ENCODE measurements around the gene SLC9A3.

The SLC9A3 gene

DNA sequence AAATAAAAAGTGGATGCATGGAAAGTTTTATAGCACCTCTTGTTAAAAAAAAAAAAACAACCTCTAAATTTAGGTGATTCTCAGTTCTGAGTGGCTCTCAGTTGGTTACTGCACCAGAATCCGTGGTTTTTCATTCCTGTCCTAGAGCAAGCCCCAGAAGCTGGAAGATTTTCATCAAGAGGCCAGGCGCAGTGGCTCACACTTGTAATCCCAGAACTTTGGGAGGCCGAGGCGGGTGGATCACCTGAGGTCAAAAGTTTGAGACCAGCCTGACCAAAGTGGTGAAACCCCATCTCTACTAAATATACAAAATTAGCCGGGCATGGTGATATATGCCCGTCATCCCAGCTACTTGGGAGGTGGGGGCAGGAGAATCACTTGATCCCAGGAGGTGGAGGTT is 27.2 kb upstream of the SLC9A3 start:
- TF ChIP-seq, protein P1, sequence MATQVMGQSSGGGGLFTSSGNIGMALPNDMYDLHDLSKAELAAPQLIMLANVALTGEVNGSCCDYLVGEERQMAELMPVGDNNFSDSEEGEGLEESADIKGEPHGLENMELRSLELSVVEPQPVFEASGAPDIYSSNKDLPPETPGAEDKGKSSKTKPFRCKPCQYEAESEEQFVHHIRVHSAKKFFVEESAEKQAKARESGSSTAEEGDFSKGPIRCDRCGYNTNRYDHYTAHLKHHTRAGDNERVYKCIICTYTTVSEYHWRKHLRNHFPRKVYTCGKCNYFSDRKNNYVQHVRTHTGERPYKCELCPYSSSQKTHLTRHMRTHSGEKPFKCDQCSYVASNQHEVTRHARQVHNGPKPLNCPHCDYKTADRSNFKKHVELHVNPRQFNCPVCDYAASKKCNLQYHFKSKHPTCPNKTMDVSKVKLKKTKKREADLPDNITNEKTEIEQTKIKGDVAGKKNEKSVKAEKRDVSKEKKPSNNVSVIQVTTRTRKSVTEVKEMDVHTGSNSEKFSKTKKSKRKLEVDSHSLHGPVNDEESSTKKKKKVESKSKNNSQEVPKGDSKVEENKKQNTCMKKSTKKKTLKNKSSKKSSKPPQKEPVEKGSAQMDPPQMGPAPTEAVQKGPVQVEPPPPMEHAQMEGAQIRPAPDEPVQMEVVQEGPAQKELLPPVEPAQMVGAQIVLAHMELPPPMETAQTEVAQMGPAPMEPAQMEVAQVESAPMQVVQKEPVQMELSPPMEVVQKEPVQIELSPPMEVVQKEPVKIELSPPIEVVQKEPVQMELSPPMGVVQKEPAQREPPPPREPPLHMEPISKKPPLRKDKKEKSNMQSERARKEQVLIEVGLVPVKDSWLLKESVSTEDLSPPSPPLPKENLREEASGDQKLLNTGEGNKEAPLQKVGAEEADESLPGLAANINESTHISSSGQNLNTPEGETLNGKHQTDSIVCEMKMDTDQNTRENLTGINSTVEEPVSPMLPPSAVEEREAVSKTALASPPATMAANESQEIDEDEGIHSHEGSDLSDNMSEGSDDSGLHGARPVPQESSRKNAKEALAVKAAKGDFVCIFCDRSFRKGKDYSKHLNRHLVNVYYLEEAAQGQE (IDR thresholded peaks at IDR 0.05; ENCODE audit: low read depth): no peak

DNA sequence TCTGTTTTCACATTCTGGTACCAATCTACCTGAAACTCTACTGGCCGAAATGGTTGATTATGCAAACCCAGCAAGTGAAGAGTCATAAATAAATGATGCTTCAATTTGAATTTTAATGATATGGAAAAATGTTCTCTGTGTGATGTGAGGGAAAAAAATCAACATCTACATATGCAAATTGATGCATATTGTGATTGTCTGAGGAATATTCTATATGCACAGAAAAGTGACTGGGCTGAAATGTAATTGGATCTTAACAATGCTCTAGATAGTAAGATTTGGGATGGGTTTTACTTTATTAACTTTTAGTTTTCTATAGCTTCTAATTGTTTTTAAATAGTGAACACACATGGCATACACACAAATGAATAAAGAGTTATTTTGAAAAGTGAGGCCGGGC is 25.0 kb upstream of the SLC9A3 start:
- TF ChIP-seq NFIC (IDR thresholded peaks at IDR 0.05) (no peak), TEAD4 (IDR thresholded peaks at IDR 0.05) (no peak), EP300 (IDR thresholded peaks at IDR 0.05; ENCODE audit: borderline replicate concordance) (no peak), TCF12 (IDR thresholded peaks at IDR 0.05; ENCODE audit: low read depth) (no peak), FOXM1 (IDR thresholded peaks at IDR 0.05; ENCODE audit: borderline replicate concordance, low read depth) (no peak), ZBTB7A (IDR thresholded peaks at IDR 0.05; ENCODE audit: low read depth) (no peak), RAD21 (IDR thresholded peaks at IDR 0.05; ENCODE audit: low read depth) (no peak), EGR1 (IDR thresholded peaks at IDR 0.05) (no peak)
- TF ChIP-seq, protein P1 (IDR thresholded peaks at IDR 0.05; ENCODE audit: low read depth): no peak

DNA sequence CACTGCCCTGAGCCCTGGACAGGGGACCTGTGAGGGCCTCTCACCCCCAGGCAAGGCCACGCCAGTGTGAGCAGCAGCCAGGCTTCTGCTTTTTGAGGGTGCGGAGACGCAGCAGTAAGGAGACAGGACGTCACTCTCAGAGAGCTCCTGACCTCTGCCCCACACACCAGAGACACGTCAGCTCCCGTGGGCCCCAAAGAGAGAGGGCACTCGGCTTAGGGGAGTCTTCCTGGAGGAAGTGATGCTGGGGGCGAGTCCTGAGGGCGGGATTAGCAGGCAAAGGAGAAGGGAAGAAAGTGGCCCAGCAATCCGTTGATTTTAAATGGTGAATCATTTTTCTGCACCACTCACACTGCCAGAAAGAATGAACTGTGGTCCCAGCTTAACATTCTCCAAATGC is 24.0 kb upstream of the SLC9A3 start:
- no peak for TF ChIP-seq FOXM1 (IDR thresholded peaks at IDR 0.05; ENCODE audit: borderline replicate concordance, low read depth)
- TF ChIP-seq YY1 (IDR thresholded peaks at IDR 0.05; ENCODE audit: low read depth): no peak
- TF ChIP-seq NFIC (IDR thresholded peaks at IDR 0.05): no peak
- TF ChIP-seq EGR1 (IDR thresholded peaks at IDR 0.05): no peak
- TF ChIP-seq TCF12 (IDR thresholded peaks at IDR 0.05; ENCODE audit: low read depth): no peak
- no peak for TF ChIP-seq CREB1 (IDR thresholded peaks at IDR 0.05; ENCODE audit: low read depth)
- TF ChIP-seq ZBTB7A (IDR thresholded peaks at IDR 0.05; ENCODE audit: low read depth): no peak
- no peak for TF ChIP-seq RAD21 (IDR thresholded peaks at IDR 0.05; ENCODE audit: low read depth)
- TF ChIP-seq EP300 (IDR thresholded peaks at IDR 0.05; ENCODE audit: borderline replicate concordance): no peak

DNA sequence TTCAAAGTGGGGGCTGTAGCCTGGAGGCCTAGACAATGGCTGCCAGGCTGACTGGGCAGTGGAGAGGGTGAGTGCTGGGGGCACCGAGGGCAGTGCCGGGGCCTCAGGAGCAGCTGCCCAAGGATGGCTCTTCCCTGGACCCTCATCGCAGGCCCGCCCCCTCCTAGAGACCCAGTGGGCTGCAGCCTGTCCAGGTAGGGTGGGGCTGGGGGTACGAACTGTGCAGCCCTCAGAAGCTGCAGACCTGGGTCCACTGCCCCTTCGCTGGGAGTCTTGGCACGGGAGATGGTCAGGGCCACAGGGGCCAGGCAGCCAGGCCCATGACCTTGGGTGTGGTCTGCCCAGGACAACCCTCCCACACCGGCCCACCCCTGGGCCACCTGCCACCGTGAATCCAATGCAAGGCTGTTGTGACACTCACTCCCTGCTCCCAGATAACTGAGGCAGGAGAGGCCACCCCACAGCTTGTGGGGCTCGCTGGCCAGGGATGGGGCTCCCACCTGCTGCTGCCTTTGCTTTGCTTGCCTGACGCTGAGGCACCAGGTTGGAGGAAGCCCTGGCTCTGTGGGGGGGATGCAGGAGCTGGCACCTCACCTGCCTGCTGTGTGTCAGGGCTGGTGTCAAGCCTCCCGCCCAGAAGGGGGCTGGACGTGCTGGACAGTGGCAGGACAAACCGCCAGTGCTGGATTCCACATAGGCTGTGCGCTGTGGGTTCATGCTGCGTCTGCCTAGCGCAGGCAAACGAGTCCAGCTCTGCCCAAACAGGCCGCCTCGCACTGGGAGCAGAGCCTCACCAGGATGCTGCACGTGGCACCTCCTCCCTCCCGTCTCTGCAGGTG is 23.1 kb upstream of the SLC9A3 start:
- TF ChIP-seq, protein P2, sequence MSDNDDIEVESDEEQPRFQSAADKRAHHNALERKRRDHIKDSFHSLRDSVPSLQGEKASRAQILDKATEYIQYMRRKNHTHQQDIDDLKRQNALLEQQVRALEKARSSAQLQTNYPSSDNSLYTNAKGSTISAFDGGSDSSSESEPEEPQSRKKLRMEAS (IDR thresholded peaks at IDR 0.05): 0 out of 2 replicates have a peak, but pooled peaks have one; percentile 27
- TF ChIP-seq CEBPB (IDR thresholded peaks at IDR 0.05): no peak

DNA sequence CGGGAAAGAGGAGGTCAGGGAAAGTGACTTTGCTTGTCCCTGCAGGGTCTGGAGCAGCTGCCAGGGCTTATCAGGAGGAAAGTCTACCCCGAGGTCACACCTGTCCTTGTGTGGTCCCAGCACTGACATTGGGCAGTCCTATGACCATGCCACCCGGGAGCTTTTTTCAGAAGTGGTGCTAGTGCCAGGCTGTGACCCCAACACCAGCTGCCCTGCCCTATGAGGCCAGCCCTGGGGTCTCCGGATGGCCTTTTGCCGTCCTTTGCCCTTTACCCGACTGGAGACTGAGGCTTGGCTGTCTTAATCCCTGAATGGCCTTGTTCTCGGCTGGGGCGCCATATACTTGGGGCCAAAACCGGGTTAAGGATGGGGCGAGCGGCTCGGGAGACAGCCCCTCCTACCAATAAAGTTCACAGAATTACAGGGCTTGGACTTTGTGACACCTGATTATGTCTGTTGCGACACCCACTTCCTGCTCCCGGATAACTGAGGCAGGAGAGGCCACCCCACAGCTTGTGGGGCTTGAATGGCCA is 22.2 kb upstream of the SLC9A3 start:
- TF ChIP-seq EP300 (IDR thresholded peaks at IDR 0.05; ENCODE audit: borderline replicate concordance): no peak
- TF ChIP-seq FOXM1 (IDR thresholded peaks at IDR 0.05; ENCODE audit: borderline replicate concordance, low read depth): no peak
- TF ChIP-seq ZBTB7A (IDR thresholded peaks at IDR 0.05; ENCODE audit: low read depth): no peak
- TF ChIP-seq RAD21 (IDR thresholded peaks at IDR 0.05; ENCODE audit: low read depth): no peak
- no peak for TF ChIP-seq CEBPB (IDR thresholded peaks at IDR 0.05)

DNA sequence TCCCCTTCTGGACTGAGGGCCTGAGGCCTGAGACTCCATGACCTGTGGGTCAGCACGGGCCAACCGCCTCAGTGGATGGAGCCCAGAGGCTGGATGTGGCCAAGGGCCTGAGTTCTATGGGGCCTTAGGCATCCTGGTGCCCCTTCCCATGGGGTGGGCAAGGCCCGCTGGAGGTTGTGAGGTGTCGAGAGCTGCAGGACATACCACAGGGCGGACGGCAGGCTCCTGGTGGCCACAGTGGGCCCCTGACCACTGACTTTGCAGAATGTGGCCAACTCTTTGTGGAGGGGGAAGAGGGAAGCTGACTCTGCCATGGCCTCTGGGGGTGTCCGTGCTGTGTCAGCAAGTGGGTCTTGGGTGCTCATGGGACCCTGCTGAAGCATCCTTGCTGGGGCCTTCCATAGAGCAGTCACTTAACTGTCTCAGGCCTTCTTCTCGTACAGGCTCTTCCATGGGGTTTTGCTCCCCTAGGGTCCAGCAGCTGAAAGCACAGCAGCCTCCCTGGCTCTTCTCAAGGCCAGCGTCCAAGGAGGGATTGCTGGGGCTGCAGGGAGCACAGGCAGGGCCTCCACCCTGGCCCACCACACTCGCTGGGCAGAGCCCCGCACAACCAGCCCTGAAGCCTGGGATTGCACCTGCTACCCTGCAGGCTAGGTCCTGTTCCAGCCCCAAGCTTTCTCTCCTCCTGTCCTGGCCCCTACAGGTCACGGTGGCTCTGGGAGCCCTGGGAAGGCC is 21.6 kb upstream of the SLC9A3 start:
- TF ChIP-seq, protein P3, sequence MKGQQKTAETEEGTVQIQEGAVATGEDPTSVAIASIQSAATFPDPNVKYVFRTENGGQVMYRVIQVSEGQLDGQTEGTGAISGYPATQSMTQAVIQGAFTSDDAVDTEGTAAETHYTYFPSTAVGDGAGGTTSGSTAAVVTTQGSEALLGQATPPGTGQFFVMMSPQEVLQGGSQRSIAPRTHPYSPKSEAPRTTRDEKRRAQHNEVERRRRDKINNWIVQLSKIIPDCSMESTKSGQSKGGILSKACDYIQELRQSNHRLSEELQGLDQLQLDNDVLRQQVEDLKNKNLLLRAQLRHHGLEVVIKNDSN (IDR thresholded peaks at IDR 0.05): no peak
- TF ChIP-seq TAF1 (IDR thresholded peaks at IDR 0.05; ENCODE audit: low read depth) (no peak), FOXM1 (IDR thresholded peaks at IDR 0.05; ENCODE audit: borderline replicate concordance, low read depth) (no peak), NFIC (IDR thresholded peaks at IDR 0.05) (no peak), CREB1 (IDR thresholded peaks at IDR 0.05; ENCODE audit: low read depth) (no peak), EGR1 (IDR thresholded peaks at IDR 0.05) (no peak), CEBPB (IDR thresholded peaks at IDR 0.05) (no peak), TEAD4 (IDR thresholded peaks at IDR 0.05) (no peak), EP300 (IDR thresholded peaks at IDR 0.05; ENCODE audit: borderline replicate concordance) (no peak), YY1 (IDR thresholded peaks at IDR 0.05; ENCODE audit: low read depth) (no peak), TCF12 (IDR thresholded peaks at IDR 0.05; ENCODE audit: low read depth) (no peak), ZBTB7A (IDR thresholded peaks at IDR 0.05; ENCODE audit: low read depth) (no peak)
- TF ChIP-seq, protein P1 (IDR thresholded peaks at IDR 0.05; ENCODE audit: low read depth): no peak
- TF ChIP-seq, protein P2 (IDR thresholded peaks at IDR 0.05): no peak

Measured in Ishikawa (cell line).